NK-92 treated with Interleukin-12 subunit alpha and Interleukin-12 subunit beta, amount 100 ng/mL, for 24 hours (cell line): ENCODE results near the gene EML6.

Experiments
- DNase-seq: peaks from one replicate; lab custom pipeline; 2025; lab: John Stamatoyannopoulos, UW

The EML6 gene

DNA sequence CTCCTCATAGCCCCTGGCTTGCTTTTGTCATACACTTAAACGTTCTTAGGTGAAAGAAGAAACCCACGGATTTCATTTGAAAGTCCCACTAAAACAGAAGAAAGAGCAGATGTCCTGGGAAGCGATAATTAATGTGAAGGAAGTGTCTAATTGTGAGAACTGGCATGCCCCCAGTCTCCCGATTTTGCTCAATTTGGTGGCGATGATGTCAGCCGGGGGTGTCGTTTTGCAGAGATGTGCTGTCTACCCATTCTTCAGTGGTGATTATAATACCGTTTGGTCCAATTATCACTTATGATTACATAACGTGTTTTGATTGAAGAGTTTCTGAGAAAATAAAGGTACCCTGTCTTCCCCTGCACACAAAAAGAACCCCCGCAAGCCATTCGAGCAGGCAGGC, 223.7 kb downstream of the EML6 start:
- DNase-seq, result no peak

- DNase-seq, result no peak
Measured at GRCh38 chr2:54947646-54948045, 224.2 kb downstream of the EML6 start.

DNA sequence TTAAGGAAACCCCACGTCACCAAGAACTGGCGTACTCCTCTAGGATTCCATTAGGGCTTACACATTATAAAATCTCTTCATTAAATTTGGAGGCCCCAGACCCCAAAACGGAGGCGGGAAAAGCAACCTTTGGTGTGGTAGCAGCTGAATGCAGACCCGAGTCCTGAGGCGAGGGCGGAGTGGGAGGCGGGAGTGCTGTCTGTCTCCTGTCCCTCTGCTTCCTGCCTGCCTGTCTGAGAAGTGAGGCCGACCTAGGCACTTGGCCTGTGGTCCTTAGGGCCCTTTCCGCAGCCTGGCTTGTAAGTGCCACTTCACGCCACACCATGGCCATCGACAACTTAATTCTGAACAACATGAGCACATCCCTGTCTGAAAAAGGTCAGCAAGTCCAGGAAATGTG, 224.7 kb downstream of the EML6 start:
- no peak for DNase-seq

DNA sequence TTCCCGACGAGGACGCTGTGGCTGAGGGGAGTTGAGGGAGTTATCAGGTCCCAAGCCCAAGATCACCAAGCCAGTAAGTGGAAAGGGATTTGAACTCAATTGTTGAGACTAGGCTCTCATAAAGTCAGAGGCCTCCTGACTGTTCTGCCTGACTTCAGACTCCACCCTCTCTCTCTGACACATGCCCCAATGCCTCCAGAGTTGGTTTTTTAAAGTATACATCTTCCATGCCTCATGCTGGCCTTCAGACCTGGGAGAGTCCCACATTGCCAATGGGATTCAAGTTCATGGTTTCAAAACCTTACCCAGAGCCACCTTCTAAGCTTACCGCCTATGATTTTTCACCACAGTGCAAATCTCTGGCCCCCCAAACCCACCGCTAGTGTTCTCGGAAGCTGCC, 226.0 kb downstream of the EML6 start:
- no peak for DNase-seq

DNA sequence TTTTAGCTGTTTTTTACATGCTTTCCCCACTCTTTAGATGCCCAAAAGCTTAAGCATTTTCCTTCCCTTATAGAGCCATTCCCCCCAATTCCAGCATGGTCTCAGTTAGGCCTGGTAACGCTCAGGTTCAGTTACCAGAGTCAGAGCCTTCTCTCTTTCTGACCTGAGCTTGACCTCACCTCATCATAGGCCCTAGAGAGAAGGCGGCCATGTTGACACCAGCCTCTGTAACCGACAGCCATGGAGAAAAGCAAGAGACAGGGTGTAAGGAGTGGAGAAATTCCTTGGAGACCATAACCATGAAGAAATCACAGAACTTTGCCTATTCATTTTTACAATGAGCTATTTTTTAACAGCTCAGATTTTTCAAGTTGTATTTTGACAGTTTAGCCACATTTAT, 227.3 kb downstream of the EML6 start:
- no peak for DNase-seq

- DNase-seq, result no peak
Measured at GRCh38 chr2:54952425-54952824, 229.0 kb downstream of the EML6 start.

- no peak for DNase-seq
Measured at GRCh38 chr2:54952978-54953456, 229.6 kb downstream of the EML6 start.

- DNase-seq, result no peak
Measured at GRCh38 chr2:54954158-54954557, 230.7 kb downstream of the EML6 start.

DNA sequence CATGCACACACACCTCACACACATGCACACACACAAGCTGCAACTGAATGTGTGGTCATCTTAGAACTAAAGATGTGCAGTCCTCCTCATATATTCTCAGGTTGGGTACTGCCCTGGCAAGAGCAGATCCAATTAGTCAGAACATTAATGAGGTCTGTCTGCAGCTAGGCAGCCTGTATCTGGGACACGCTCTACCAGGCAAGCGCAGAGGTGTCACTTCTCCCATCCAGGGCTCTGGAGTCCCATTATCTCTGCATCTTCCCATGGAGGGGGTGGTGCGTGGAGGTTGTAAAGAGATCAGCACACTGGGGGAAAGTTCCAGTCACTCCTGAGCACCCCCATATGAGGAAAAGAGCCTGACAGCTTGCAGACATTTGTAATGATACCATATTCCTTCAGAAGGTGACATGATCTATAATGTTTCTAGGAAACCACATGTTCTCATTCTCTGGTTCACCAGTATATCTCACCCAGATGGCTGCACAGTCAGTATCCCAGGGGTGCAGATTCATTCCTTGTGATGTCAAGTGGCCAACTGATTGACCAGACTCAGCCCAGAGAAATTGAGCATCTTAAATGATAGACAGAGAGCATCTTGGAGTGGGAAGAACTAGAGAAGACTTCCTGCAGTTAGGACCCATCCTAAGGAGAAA, 231.4 kb downstream of the EML6 start:
- DNase-seq, result no peak

GRCh38 chr2:54955358-54956110, 232.1 kb downstream of the EML6 start:
- DNase-seq, result peak; percentile 10

DNA sequence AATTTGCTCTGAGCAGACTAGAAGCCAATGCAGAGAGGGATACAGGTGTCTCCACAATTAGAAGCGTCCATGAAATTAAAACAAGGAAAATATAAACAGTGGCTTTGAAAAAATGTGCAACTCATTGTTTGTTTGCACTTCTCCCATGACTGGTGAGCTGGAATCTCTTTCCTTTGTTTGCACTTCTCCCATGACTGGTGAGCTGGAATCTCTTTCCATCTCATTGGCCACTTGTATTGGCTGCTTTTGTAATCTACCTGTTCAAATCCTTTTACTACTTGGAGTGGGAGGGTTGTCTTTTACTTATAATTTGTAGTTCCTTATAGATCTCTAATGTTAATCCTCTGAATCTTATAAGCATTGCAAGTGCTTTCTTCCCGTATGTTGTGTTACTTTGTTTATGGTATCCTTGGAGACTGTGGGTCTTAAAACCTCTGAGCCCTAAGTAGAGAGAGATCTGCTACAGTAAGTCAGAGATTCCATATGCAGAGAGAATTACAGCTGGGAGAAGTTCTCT, 232.7 kb downstream of the EML6 start:
- DNase-seq, result no peak

GRCh38 chr2:54957321-54957999, 234.0 kb downstream of the EML6 start:
- no peak for DNase-seq

- no peak for DNase-seq
Measured at GRCh38 chr2:54958717-54959371, 235.4 kb downstream of the EML6 start.

GRCh38 chr2:54960164-54960563, 236.7 kb downstream of the EML6 start:
- no peak for DNase-seq

DNA sequence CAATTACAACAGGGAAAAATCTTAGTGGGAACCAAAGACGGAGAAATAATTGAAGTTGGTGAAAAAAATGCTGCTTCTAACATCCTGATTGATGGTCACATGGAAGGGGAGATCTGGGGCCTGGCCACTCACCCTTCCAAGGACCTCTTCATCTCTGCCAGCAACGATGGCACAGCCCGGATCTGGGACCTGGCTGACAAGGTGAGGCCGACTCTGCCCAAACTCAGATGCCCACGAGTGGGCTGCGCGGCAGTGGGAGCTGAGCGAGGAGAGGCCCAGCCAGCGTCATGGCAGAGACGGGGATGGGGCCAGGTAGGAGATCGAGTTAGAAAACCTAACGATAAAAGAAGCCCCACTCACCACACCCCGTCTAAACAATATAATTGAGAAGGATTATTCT, 239.0 kb downstream of the EML6 start:
- no peak for DNase-seq

GRCh38 chr2:54962935-54963440, 239.5 kb downstream of the EML6 start:
- DNase-seq, result no peak

- DNase-seq, result no peak
Measured at GRCh38 chr2:54963476-54963875, 240.0 kb downstream of the EML6 start.

DNA sequence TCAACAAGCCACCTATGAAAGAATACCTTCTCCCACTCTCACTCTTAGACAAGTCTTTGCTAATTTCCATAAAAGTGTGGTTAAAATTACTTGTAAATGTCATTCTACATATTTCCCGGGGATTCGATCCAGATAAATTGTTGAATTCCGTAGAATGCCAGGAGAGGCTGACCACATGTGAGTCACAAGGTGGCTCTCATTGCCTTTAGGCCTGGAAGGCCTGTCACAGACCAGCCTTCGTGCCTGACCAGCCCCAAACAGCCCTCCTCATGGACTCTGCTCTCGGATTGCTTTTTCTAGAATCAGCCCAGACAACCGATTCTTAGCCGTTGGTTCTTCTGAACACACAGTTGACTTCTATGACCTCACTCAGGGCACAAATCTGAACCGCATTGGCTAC, 240.8 kb downstream of the EML6 start:
- DNase-seq, result no peak

DNA sequence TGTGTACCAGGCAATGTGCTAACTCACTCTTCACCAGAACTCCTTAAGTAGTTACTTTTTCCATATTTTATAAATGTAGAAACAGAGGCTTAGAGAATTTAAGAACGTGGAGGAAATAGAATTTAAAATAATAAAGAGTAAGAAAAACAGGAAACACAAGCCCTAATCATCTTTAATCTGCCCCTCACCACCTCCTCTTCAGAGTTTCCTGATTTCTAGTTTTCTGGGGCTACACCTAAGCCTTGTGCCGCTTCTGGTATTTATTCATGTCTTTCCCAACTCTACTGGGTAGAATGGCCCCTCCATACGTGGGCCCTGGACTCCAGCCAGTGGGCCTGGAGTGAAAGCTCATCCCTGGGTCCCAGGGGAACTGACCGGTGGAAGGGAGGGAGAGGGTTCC, 241.4 kb downstream of the EML6 start:
- DNase-seq, result no peak

DNA sequence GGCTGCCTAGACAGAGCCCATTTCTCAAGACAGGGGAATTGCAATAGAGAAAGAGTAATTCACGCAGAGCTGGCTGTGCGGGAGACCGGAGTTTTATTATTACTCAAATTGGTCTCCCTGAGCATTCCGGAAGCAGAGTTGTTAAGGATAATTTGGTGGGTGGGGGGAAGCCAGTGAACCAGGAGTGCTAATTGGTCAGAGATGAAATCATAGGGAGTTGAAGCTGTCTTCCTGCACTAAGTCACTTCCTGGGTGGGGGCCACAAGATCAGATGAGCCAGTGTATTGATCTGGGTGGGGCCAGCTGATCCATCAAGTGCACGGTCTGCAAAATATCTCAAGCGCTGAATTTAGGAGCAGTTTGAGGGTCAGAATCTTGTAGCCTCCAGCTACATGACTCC, 242.0 kb downstream of the EML6 start:
- DNase-seq, result no peak

GRCh38 chr2:54966165-54966832, 242.8 kb downstream of the EML6 start:
- no peak for DNase-seq

- no peak for DNase-seq
Measured at GRCh38 chr2:54966837-54967236, 243.4 kb downstream of the EML6 start.
